NT2/D1 (cell line): ENCODE measurements around the gene LRRC3.
A peak's percentile ranks its signal among the peaks of the same experiment; 100 is the strongest.

ENCODE experiments used
- DNase-seq: peaks from one replicate; pipeline ENCODE4 v3.0.0-alpha.2; 2011; ENCODE audit warnings: low read depth, low spot score
- H3K27me3 ChIP-seq: 2 replicates; pipeline ENCODE4 v1.6.0; 2011; ENCODE audit warnings: mild to moderate bottlenecking; ENCODE audit not compliant: insufficient read length, insufficient read depth
- H3K36me3 ChIP-seq: 2 replicates; pipeline ENCODE4 v1.6.1; 2011; ENCODE audit warnings: mild to moderate bottlenecking, low read length, mixed read lengths; ENCODE audit not compliant: insufficient read depth, insufficient read length
- H3K4me1 ChIP-seq: 2 replicates; pipeline ENCODE4 v1.5.1; 2011; ENCODE audit not compliant: insufficient read depth, insufficient read length
- H3K4me3 ChIP-seq: 2 replicates; pipeline ENCODE4 v1.5.1; 2011; ENCODE audit warnings: low read depth; ENCODE audit not compliant: insufficient read length
- H3K9ac ChIP-seq: 2 replicates; pipeline ENCODE4 v1.6.0; 2011; ENCODE audit warnings: low read depth; ENCODE audit not compliant: insufficient read length
- H3K9me3 ChIP-seq: 2 replicates; pipeline ENCODE4 v1.5.1; 2011; ENCODE audit warnings: mild to moderate bottlenecking, low read length; ENCODE audit not compliant: insufficient read depth
- SUZ12 ChIP-seq: IDR thresholded peaks from 2 replicates; pipeline ENCODE4 v1.6.1; 2011; ENCODE audit not compliant: insufficient read length, insufficient read depth; ENCODE audit errors: extremely low read depth
- YY1 ChIP-seq: IDR thresholded peaks from 2 replicates; pipeline ENCODE4 v1.6.1; 2011; ENCODE audit not compliant: insufficient read length, insufficient read depth
- ZNF274 ChIP-seq: IDR thresholded peaks from 2 replicates; pipeline ENCODE4 v1.6.1; 2011; ENCODE audit warnings: mild to moderate bottlenecking, low read depth, low read length

LRRC3 gene

DNA sequence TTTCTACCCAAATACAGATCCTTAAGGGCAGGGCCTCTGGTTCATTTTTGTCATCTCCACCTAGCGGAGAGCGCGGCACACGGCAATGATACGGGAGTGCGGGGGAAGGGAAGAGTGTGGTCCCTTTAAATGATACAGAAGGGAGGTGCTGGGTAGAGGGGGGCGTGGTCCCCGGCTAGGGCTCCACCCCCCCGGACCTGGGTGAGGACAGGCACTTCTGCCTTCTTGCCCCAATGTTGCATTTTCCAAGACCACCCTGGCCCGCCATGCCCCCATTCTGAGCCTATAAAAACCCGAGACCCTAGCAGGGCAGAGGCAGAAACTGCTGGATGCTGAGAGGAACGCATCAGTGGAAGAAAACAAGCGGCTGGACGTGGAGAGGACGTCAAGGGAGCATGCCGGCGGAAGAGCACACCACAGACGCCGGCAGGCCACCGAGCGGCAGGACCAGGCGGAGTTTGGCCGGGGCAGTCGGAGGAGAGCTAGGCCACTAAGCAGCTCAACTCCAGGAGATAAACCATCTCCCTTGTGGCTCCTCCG, 30.0 kb downstream of the LRRC3 start:
- Histone ChIP-seq H3K9ac (no peak overlapping the region), H3K4me3 (no peak overlapping the region), H3K36me3 (no peaks in the 10 kb centered on the region), H3K9me3 (peaks cover 24% of the 10 kb centered on the region), H3K4me1 (peaks cover 4% of the 10 kb centered on the region), H3K27me3 (no peaks in the 10 kb centered on the region)
- DNase-seq: no peak
- TF ChIP-seq ZNF274 (no peak), SUZ12 (no peak), YY1 (no peak)

DNA sequence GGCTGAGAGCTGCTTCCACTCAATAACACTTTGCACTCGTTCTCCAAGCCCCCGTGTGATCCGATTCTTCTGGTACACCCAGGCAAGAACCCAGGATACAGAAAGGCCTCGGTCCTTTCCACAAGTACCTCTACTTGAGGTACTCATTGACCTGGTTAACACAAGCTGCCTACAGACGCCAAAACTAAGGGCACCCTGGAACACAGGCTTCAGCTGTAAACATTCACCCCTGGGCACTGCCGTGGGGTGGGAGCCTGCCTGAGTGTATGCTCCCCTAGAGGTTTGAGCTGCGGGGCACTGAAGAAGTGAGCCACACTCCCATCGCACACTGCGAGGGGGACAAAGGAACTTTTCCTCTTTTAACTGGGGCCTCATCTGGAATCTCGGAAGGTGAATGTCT, 30.5 kb downstream of the LRRC3 start:
- Histone ChIP-seq H3K36me3 (no peaks in the 10 kb centered on the region), H3K9me3 (peaks cover 29% of the 10 kb centered on the region), H3K4me1 (no peaks in the 10 kb centered on the region), H3K4me3 (no peak overlapping the region), H3K9ac (no peak overlapping the region), H3K27me3 (no peaks in the 10 kb centered on the region)
- no peak for DNase-seq
- TF ChIP-seq YY1 (no peak), ZNF274 (no peak), SUZ12 (no peak)

DNA sequence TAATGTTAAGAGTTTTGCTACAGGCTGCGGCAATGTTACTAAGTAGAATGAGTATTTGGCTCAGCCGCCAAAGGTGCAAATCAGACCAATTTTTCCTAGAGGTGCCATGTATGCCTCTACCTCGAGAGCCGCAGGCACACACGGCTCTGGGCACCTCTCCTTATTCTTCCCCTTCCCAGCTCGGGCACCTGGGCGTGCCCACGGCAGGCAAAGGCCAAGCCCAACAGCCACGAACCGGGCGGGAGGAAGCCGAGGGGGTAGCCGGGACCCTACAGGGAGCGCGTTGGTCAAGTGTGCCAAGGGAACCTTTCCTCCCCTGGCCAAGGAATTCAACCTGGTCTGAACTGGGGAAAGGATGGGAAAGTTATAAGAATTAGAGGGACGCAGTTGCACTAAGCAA, 31.0 kb downstream of the LRRC3 start:
- Histone ChIP-seq H3K9ac (no peak overlapping the region), H3K4me3 (no peak overlapping the region), H3K36me3 (no peaks in the 10 kb centered on the region), H3K27me3 (no peaks in the 10 kb centered on the region), H3K9me3 (peaks cover 34% of the 10 kb centered on the region), H3K4me1 (no peaks in the 10 kb centered on the region)
- no peak for DNase-seq
- TF ChIP-seq SUZ12 (no peak), YY1 (no peak), ZNF274 (no peak)

DNA sequence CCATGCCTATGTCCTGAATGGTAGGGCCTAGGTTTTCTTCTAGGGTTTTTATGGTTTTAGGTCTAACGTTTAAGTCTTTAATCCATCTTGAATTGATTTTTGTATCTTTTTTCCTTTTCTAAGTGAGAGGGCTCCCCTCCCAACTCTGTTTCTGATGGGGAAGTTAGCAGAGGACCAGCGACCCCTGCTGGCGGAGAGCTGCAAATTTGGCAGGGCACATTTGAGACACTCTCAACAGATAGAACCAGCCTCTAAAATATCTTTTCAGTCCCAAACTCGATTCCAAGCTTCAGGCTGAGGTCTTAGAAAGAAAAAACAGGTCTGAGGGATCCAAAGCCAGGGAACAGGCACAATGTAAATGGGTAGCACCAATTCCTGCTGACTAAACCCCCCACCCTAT, 32.5 kb downstream of the LRRC3 start:
- H3K4me3 ChIP-seq: no peak overlapping the region
- peaks cover 49% of the 10 kb centered on the region for H3K9me3 ChIP-seq
- no peaks in the 10 kb centered on the region for H3K4me1 ChIP-seq
- H3K27me3 ChIP-seq: no peaks in the 10 kb centered on the region
- no peak overlapping the region for H3K9ac ChIP-seq
- DNase-seq: peak; percentile 55
- TF ChIP-seq ZNF274 (no peak), SUZ12 (no peak), YY1 (no peak)
- H3K36me3 ChIP-seq: no peaks in the 10 kb centered on the region

DNA sequence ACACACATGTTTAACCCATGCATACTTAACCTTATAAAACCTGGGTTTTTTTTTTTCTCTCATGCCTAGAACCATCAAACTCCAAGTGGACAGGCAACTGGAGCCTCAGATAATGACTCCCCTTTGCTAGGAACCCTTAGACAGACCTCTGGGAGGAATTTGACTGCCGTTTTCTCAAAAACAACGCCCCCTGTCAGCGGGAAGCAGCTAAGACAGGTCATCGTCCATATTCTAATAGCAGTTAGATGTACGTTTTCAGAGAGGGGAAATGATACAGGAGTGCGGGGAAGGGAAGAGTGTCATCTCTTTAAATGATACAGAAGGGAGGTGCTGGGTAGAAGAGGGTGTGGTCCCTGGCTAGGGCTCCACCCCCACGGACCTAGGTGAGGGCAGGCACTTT, 34.7 kb downstream of the LRRC3 start:
- H3K9me3 ChIP-seq: peaks cover 69% of the 10 kb centered on the region
- TF ChIP-seq SUZ12 (no peak), YY1 (no peak), ZNF274 (no peak)
- no peak overlapping the region for H3K9ac ChIP-seq
- no peak overlapping the region for H3K4me3 ChIP-seq
- no peaks in the 10 kb centered on the region for H3K36me3 ChIP-seq
- no peaks in the 10 kb centered on the region for H3K27me3 ChIP-seq
- H3K4me1 ChIP-seq: no peaks in the 10 kb centered on the region
- DNase-seq: no peak

DNA sequence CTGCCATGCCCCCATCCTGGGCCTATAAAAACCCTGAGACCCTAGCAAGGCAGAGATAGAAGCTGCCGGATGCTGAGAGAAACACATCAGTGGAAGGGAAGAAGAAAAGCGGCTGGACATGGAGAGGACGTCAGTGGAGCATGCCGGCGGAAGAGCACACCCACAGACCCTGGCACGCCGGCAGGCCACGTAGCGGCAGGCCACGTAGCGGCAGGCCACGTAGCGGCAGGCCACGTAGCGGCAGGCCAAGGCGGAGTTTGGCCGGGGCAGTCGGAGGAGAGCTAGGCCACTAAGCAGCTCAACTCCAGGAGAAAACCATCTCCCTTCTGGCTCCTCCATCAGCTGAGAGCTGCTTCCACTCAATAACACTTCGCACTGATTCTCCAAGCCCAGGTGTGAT, 35.1 kb downstream of the LRRC3 start:
- Histone ChIP-seq H3K4me1 (no peaks in the 10 kb centered on the region), H3K36me3 (no peaks in the 10 kb centered on the region), H3K4me3 (no peak overlapping the region), H3K27me3 (no peaks in the 10 kb centered on the region), H3K9me3 (peaks cover 69% of the 10 kb centered on the region), H3K9ac (no peak overlapping the region)
- TF ChIP-seq ZNF274 (no peak), SUZ12 (no peak), YY1 (no peak)
- DNase-seq: no peak

DNA sequence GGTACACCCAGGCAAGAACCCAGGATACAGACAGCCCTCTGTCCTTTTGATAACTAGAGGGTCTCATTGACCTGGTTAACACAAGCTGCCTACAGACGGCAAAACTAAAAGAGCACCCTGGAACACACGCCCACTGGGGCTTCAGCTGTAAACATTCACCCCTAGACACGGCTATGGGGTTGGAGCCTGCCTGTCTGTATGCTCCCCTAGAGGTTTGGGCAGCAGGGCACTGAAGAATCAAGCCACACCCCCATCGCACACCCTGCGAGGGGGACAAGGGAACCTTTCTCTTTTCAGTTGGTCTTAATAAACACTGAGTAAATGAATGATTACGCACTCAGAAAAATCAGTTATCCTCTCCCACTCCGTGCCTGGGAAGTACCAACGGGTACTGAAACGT, 35.5 kb downstream of the LRRC3 start:
- no peak for TF ChIP-seq ZNF274
- no peak for TF ChIP-seq SUZ12
- TF ChIP-seq YY1: no peak
- no peak for DNase-seq
- H3K36me3 ChIP-seq: no peaks in the 10 kb centered on the region
- H3K9ac ChIP-seq: no peak overlapping the region
- peaks cover 69% of the 10 kb centered on the region for H3K9me3 ChIP-seq
- H3K4me1 ChIP-seq: no peaks in the 10 kb centered on the region
- H3K4me3 ChIP-seq: no peak overlapping the region
- no peaks in the 10 kb centered on the region for H3K27me3 ChIP-seq
